NCI-H1092 (cell line): ENCODE data around the gene FGF6.
"Not testable (repeated sequence)": the region's sequence is repeated elsewhere in the genome, so short reads cannot be mapped to it uniquely, and the experiment has no call there.

Experiments
- DNase-seq: peaks from one replicate; lab custom pipeline; 2025; lab: John Stamatoyannopoulos, UW

Gene FGF6

GRCh38 chr12:4418913-4419312, 26.7 kb downstream of the FGF6 start:
- no peak for DNase-seq

- DNase-seq = no peak
Measured at GRCh38 chr12:4417936-4418335, 27.7 kb downstream of the FGF6 start.

- DNase-seq = no peak
Measured at GRCh38 chr12:4417455-4417854, 28.2 kb downstream of the FGF6 start.

DNA sequence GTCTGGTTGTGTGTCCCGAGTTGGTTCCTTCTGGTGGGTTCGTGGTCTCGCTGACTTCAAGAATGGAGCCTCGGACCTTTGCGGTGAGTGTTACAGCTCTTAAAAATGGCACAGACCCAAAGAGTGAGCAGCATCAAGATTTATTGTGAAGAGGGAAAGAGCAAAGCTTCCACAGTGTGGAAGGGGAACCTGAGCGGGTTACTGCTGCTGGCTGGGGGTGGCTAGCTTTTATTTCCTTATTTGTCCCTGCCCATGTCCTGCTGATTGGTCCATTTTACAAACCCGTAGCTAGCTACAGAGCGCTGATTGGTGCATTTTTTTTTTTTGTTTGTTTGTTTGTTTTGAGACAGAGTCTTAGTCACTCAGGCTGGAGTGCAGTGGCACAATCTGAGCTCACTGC, 29.3 kb downstream of the FGF6 start:
- no peak for DNase-seq

GRCh38 chr12:4412465-4412864, 33.1 kb downstream of the FGF6 start:
- no peak for DNase-seq

DNA sequence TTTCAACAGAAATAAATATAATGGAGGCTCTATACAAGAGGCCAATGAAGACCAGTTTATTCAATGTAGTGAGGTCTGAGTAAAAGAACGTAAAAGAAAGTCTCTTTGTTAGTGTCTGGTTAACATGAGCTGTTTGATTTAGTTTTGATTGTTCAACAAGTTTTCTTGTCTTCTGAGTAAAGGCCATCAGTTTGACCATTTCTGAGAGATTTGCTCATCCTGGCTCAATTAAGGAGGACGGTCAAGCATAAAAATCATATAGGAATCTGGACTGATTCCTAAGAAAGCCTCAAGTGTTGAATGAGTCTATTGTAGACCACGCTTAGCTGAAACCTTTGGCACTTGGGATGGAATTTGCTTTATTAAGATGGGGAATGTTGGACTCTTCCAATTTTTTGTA, 33.6 kb downstream of the FGF6 start:
- no peak for DNase-seq

DNA sequence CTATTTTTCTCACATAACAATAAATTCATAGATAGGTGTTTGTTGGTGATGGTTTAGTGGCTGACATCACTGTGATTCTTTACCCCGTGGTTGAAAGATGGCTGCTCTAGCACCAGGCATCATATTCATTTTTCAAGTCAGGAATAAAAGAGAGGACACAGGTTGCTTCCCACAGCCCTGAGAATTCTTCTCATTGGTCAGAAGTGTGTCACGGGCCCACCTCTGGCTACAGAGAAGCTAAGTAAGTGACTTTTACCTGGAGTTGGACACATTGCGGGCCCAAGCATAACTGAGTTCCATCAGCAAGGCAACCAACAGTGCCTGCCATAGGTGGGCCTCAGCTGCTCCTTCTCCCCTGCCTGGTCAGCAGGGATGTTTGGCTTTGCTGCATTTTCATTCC, 38.5 kb downstream of the FGF6 start:
- DNase-seq = no peak

- not testable (repeated sequence) for DNase-seq
Measured at GRCh38 chr12:4404877-4405637, 40.6 kb downstream of the FGF6 start.

GRCh38 chr12:4402996-4403395, 42.6 kb downstream of the FGF6 start:
- no peak for DNase-seq

DNA sequence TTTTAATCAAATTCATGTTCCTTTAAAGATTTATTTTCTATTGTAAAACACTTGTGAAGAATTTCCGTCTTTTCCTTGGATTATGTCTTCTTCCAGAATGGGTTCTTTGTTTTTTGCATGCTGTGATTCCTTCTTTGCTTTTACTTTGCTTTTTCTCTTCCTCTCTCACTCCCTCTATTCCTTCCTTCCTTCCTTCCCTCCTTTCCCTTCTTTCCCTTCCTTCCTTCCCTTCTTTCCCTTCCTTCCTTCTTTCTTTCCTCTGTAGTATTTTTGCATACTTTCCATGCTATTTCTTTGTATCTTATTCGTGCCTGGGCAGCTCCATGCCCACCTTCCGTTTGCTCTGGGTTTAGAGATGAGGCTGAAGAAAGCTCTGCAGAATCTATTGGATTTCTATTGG, 44.5 kb downstream of the FGF6 start:
- DNase-seq = no peak

GRCh38 chr12:4395818-4396217, 49.8 kb downstream of the FGF6 start:
- DNase-seq = no peak

DNA sequence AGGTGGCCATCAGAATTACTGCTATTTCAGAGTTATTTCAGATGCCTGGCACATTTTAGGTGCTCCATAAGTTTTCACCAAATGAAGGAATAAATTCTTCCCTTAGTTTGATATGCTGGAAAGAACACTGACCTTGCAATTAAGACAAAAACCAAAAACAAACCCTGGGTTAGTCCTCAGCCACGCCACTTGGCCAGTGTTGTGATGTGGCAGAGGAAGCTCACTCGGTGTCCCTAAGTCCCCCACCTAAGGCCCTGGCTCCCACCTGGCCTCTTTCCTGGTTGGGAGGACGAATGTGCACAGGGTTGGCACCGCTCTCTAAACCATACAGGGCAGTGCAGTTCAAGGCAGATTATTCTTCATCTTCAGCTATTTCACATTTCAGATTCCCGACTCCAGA, 52.4 kb downstream of the FGF6 start:
- no peak for DNase-seq

DNA sequence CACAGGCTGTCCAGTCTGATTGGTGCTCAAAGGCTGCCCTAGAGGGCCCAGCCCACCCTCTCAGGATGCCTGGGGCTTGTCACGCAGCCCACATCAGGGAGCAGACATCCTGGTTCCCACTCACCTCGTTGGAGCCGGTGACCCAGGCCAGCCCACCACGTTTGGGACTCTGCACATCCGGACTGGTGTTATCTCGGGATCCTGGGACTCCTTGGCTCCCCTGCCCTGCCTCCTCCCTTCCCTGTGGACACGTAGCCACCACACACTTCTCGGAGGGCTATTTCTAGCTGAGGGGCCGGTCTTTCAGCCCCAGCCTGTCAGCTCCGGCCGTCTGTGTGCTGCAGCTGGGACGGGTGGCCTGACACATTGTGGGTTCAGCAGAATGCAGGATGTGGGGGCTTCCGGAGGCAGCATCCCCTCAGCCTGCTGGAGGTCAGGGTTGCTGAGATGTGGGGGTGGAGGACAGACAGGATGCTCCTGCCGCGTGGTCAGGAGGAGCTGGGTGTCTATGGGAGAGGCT, 53.3 kb downstream of the FGF6 start:
- no peak for DNase-seq

- no peak for DNase-seq
Measured at GRCh38 chr12:4388662-4389061, 57.0 kb downstream of the FGF6 start.

GRCh38 chr12:4388032-4388431, 57.6 kb downstream of the FGF6 start:
- DNase-seq = no peak

GRCh38 chr12:4387607-4388006, 58.0 kb downstream of the FGF6 start:
- DNase-seq = no peak

DNA sequence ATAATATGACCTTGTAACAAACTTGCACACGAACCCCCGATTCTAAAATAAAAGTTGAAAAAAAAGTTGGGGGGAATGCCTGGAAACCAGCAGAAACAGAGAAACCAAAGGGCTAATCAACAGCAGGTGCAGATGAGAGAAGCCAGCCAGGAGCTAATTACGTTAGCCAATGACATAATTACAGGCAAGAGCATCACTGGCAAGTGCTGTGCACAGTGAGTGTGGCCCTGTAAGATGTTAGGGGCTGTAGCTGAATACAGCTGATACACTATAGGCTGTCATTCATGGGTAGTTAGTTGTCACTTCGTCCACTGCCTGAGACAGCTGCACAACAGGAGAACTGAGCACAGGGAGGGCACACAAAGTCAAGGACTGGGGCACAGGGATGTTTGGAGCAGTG, 58.8 kb downstream of the FGF6 start:
- no peak for DNase-seq
